ENCODE data around the gene CMTM7.
A peak's percentile ranks its signal among the peaks of the same experiment; 100 is the strongest.

The CMTM7 gene

DNA sequence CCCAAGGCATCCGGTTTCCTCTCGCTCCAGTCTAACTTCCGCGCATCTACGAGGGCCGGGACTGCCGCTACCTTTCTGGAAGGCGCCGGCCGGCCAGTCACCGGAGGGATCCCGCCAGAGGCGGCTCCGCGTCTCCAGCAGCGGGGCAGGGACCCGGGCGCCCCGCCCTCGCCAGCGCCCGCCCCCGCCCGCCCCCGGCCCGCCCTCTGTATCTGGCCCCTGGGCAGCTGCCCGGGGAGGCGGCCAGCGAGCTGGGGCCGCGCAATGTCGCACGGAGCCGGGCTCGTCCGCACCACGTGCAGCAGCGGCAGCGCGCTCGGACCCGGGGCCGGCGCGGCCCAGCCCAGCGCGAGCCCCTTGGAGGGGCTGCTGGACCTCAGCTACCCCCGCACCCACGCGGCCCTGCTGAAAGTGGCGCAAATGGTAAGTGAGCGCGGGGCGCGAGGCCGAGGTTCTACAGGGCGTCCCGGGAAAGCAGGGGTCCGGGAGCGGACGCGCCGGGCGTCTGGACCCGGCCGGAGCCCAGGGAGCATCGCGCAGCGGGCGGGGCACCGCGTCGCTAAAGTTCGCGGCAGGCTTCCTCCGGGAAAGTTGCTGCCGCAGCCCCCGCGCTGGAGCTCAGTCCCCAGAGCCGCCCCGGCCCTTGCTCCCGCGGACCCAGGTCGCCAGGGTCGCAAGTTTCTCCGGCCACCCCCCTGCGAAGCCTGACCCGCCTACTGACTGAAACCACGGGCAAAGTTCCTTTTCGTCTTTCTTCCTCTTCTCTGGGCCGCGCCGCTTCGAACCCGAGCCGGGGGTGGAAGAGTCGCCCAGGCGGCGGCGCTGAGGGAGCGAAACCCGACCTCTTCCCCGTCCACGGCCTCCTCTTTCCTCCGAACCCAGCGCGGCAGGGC, at the start of gene CMTM7:
TSS of gene CMTM7 (plus strand) at position 211 of the 893 bp plus-strand sequence. CDS start at position 265, 54 bp downstream.
- DNase-seq (ENCODE audit: low read depth): peak; percentile 31

- DNase-seq (ENCODE audit: low read depth): no peak
Measured at GRCh38 chr3:32347343-32348125, 44.1 kb upstream of the CMTM7 start.

DNA sequence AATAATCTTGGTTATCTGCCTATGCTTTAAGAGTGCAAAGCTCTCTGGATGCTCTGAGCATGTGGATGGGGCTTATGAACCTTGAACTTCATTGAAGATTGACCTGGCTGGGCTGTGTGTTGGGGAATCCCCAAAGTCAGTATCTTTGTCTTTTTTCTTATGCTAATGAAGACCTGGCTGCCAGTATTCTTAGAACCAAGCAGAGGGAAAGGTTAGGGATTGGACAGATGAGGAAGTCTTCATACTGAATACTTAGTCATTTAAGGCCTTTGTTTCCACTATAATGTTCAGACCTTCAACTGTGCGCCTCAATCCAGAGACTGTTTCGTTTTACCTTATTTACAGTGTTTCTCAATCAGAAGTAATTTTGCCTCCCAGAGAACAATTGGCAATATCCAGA, 42.5 kb upstream of the CMTM7 start:
- no peak for DNase-seq (ENCODE audit: low read depth)

DNA sequence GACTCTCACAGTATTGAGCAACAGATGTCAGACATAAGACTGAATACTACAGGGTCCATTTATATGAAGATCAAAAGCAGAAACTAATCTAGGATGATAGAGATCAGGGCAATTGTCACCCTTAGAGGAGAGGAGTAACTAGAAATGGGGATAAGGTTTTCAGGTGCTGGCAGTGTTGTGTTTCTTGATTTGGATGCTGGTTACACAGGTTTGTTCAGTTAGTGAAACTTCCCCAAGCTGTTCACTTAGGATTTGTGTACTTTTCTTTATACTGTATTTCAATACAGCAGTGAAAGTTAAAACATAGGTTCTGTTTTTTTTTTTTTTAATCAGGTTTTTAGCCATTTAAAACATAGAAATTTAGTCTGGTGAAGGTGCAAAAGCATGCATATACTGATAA, 39.1 kb upstream of the CMTM7 start:
- DNase-seq (ENCODE audit: low read depth): no peak

- DNase-seq (ENCODE audit: low read depth): no peak
Measured at GRCh38 chr3:32353351-32353750, 38.3 kb upstream of the CMTM7 start.

DNA sequence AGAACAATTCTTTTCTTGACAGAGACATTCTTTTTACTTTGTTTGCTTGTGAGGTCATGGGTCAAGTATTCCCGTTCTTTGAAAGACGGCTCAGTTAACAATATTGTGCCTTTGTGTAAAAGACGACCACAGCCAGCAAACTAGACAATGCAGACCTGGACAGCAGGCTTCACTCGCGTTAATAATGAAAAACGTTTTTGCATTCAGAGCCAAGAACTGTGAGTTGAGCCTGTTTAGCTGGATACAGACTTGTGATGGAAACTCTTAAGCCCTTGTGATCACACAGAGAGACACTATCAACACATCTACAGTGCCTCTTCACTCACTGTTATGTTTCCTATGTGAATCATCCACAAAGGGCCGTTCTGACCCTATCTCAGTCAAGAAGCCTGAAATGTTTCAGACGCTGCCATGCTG, 37.3 kb upstream of the CMTM7 start:
- DNase-seq (ENCODE audit: low read depth): no peak

DNA sequence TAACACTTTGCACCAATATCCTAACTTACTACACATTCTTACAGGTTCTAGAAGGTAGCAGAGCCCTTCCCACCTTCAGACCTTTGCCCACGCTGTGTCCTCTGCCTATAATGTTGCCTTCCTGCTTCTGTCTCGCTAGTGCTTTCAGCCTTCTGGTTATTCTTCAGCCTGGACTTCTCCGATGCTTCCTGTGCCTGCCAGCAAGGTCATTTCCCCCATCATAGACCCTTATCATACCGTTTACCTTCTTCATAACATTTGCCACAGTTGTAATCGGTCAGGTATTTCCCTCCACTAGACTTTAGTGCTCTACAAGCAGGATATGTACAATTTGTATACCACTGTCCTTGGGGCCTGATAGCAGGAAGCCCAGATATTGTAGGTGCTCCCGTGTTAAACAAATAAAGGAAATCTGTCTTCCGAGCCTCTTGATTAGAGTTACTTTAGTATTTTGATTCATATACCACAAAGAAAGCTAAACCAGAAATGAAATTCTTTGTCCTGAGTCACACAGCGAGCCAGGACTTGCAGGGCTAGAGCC, 35.8 kb upstream of the CMTM7 start:
- DNase-seq (ENCODE audit: low read depth): no peak

- no peak for DNase-seq (ENCODE audit: low read depth)
Measured at GRCh38 chr3:32359766-32360492, 31.7 kb upstream of the CMTM7 start.

DNA sequence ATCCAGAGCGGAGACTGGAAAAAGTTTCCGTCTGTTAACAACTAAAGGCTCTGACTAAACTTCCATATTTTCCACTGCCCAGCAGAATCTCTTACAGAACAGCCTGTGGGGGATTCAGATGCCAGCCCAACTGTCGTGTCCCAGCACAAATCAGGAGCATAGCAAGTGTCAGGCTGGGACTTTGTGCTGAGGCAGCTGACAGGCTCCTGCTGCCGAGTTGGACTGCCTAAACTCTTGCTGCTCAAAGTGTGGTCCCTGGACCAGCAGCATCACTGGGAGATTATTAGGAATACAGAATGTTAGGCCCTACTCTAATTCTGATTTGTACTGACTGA, 31.2 kb upstream of the CMTM7 start:
- no peak for DNase-seq (ENCODE audit: low read depth)

GRCh38 chr3:32366638-32367397, 24.8 kb upstream of the CMTM7 start:
- DNase-seq (ENCODE audit: low read depth): no peak

GRCh38 chr3:32367442-32367841, 24.2 kb upstream of the CMTM7 start:
- DNase-seq (ENCODE audit: low read depth): no peak

DNA sequence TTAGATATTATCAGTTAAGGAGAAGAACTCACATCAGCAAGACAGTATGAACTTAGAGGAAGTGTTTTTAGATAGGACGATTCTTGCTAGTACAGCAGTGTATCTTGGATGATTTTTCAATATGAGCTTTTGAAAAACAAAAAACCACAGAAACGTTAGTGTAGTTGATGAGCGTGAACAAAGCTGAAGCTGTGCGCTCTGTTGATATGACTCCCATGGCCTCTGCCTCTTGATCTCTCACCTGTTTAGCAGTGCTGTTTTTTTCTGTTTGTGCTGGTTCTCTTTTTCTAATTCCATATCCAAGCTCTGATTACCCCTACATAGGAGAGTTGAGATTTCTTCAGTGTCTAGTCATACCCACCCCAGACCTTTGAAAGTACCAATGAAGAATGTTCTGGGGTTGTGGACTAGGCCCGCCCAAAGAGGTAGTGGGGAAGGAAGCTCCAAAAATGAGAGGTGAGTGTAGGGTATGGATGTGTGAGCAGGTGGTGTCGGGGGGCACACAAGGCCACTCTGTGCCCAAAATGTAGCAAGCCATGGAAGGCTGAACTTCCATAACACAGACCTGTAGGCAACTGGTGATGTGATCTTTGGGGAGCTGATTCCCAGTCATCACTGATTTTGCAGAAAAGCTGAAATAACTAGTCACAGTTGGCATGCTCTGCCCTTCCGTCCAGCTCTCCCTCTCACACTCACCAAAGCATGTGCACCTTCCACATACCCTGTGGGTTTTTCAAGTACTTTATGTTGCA, 20.0 kb upstream of the CMTM7 start:
- DNase-seq (ENCODE audit: low read depth): no peak

DNA sequence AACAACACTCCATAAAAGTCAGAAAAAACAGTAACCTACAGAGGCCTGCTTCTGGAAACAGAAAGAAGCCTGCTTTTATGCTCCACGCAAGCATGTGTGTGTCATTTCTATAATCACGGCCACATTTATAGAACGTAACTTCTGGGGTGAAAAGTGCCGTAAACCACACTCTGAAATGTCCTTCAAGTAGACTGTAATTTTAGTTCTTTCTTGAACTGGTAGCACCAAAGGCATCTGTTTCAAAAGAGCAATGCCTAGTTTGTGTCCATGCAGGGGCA, 19.5 kb upstream of the CMTM7 start:
- DNase-seq (ENCODE audit: low read depth): no peak

GRCh38 chr3:32373276-32373675, 18.4 kb upstream of the CMTM7 start:
- no peak for DNase-seq (ENCODE audit: low read depth)

DNA sequence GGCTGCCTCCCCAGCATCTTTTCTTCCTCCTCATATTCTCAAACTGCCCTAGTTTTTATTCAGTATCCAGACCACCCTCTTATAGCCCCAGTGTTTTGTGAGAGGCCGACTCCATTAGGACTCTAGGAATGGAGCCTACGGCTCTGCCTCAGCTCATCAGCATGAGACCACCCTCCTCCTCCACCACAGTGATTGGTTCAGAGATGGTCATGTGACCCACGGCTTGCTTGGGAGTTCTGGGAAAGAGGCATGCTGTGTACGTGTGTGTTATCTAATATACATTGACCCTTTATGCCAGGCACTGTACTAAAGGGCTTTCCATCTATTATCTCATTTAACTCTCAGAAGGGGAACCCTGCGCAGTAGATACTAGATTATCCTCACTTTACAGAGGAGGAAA, 17.8 kb upstream of the CMTM7 start:
- DNase-seq (ENCODE audit: low read depth): no peak

GRCh38 chr3:32374788-32375595, 16.7 kb upstream of the CMTM7 start:
- DNase-seq (ENCODE audit: low read depth): peak; percentile 59

- no peak for DNase-seq (ENCODE audit: low read depth)
Measured at GRCh38 chr3:32375596-32375930, 16.1 kb upstream of the CMTM7 start.

DNA sequence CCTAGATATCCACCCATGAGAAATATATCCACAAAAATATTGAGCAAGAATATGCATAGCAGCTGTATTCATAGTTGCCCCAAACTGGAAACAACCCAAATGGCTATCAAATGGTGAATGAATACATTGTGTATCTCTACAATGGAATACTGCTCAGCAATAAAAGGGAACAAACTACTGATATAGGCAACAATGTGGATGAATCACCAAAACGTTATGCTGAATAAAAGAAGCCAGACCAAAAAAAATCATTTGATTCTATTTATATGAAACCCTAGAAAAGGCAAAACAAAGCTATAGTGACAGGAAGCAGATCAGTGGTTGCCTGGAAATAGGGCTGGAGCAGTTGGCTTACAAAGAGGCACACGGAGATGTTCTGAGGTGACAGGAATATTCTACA, 15.5 kb upstream of the CMTM7 start:
- DNase-seq (ENCODE audit: low read depth): no peak

DNA sequence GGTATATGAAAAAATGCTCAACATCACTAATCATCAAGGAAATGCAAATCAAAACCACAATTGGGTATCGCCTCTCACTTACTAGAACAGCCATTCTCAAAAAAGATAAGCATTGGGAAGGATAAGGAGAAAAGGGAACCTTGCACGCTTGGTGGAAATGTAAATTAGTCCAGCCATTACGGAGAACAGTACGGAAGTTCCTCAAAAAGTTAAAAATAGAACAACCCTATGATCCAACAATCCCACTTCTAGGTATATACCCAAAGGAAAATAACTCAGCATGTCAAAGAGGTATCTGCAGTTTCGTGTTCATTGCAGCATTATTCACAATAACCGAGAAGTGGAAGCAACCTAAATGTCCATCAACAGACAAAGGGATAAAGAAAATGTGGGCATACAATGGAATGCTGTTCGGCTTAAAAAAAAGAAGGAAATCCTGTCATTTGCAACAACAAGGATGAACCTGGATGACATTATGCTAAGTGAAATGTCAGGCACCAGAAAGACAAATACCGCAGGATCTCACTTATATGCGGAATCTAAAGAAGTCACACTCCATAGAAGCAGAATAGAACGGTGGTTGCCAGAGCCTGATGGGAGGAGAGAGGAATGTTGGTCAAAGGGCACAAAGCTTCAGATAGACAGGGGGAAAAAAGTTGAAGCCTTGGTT, 11.7 kb upstream of the CMTM7 start:
- no peak for DNase-seq (ENCODE audit: low read depth)

- no peak for DNase-seq (ENCODE audit: low read depth)
Measured at GRCh38 chr3:32381922-32382321, 9.7 kb upstream of the CMTM7 start.

Data from stimulated activated CD4-positive, alpha-beta T cell treated with anti-CD3 and anti-CD28 coated beads, Interleukin-2, amount 100 ng/mL, for 4 hours (primary cell).